ENCODE measurements around the gene BIK.

DNA sequence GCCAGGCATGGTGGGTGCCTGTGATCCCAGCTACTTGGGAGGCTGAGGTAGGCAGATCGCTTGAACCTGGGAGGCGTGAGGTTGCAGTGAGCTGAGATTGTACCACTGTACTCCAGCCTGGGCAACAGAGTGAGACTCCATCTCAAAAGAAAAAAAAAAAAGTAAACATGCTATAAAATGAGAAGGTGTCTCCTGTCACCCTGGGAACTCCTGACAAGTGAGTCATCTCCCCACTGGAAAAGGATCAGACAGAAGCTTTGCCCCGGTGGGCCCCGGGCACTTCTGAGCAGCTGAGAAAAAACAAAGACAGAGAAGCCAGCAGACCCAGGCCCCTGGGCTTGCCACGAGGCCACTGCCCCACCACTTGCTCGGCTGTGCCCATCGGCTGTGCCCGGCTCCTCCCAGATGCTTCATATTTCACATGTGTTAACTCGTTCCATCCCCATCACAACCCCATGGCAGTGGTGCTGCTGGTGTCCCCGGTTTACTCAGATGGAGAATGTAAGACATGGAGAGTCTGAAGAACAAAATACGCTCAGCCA, 43.6 kb upstream of the BIK start:
- TF ChIP-seq, protein P1, sequence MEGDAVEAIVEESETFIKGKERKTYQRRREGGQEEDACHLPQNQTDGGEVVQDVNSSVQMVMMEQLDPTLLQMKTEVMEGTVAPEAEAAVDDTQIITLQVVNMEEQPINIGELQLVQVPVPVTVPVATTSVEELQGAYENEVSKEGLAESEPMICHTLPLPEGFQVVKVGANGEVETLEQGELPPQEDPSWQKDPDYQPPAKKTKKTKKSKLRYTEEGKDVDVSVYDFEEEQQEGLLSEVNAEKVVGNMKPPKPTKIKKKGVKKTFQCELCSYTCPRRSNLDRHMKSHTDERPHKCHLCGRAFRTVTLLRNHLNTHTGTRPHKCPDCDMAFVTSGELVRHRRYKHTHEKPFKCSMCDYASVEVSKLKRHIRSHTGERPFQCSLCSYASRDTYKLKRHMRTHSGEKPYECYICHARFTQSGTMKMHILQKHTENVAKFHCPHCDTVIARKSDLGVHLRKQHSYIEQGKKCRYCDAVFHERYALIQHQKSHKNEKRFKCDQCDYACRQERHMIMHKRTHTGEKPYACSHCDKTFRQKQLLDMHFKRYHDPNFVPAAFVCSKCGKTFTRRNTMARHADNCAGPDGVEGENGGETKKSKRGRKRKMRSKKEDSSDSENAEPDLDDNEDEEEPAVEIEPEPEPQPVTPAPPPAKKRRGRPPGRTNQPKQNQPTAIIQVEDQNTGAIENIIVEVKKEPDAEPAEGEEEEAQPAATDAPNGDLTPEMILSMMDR (conservative IDR thresholded peaks at IDR 0.05; ENCODE audit: low read depth, low read length) = no peak
- TF ChIP-seq EZH2 (IDR thresholded peaks at IDR 0.05; ENCODE audit: borderline replicate concordance, low read depth, low read length, poor library complexity, severe bottlenecking) = no peak
